ENCODE measurements around the gene ERCC6L2. TPM values are rescaled to one million over a fixed set of nuclear protein-coding genes. Genes with fewer than 3 reads are reported as not detected.

Gene ERCC6L2
- total RNA-seq, 1 experiment from 2014 or later, result 45.4 TPM

DNA sequence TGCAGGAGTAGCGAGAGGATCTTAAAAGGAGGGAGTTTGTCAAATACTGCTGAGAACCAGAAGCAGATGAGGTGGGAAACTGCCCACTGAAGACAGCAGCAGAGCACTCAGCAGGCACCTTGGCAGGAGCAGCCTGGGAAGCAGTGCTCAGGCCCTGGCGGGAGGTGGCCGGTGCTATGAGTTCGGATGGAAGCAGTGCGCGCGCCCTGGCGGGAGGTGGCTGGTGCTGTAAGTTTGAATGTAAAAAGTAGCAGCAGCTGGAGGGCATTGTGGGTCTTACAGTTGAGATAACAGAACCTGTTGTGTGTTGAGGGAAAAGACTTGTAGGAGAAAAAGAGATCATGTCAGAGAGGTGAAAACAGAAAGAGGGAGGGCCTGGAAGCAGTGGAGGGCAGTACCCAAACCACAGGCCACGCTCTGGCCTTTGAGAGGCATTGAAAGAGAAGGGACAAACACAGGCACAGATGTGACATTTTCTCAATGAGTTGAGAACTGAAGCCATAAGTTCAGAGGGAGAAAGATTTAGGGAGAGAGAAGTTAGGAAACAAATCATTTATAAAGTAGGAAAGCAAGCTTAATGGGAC lies 130.9 kb downstream of the ERCC6L2 start:
- no TSS peak for BruUV-seq (replicated peaks)
- ChIA-PET CTCF (no interaction called here), POLR2A (no interaction called here)
- Mint-ChIP-seq H3K36me3 (ENCODE audit: insufficient read depth, unreplicated experiment) (peaks cover 12% of the 10 kb centered on the region), H3K4me1 (ENCODE audit: low read depth, unreplicated experiment) (no peaks in the 10 kb centered on the region), H3K4me3 (ENCODE audit: unreplicated experiment) (no peak overlapping the region), H3K27ac (ENCODE audit: unreplicated experiment) (no peak overlapping the region), H3K27me3 (ENCODE audit: insufficient read depth, unreplicated experiment) (no peaks in the 10 kb centered on the region), H3K9me3 (ENCODE audit: unreplicated experiment) (no peaks in the 10 kb centered on the region)
- intact Hi-C loops (cut with micrococcal nuclease; ENCODE audit: unreplicated experiment), result no loop called here
- Histone ChIP-seq H3K4me1 (no peaks in the 10 kb centered on the region), H3K27me3 (replicated peaks; ENCODE audit: control insufficient read depth, insufficient read depth, low read length) (no peaks in the 10 kb centered on the region), H3K4me3 (ENCODE audit: low read depth, low read length) (no peak overlapping the region), H3K36me3 (ENCODE audit: control insufficient read depth, insufficient read depth, low read length) (0 out of 2 replicates have a peak, but pooled peaks cover 1% of the 10 kb centered on the region), H3K9me3 (no peaks in the 10 kb centered on the region)
- TF ChIP-seq, protein P1, sequence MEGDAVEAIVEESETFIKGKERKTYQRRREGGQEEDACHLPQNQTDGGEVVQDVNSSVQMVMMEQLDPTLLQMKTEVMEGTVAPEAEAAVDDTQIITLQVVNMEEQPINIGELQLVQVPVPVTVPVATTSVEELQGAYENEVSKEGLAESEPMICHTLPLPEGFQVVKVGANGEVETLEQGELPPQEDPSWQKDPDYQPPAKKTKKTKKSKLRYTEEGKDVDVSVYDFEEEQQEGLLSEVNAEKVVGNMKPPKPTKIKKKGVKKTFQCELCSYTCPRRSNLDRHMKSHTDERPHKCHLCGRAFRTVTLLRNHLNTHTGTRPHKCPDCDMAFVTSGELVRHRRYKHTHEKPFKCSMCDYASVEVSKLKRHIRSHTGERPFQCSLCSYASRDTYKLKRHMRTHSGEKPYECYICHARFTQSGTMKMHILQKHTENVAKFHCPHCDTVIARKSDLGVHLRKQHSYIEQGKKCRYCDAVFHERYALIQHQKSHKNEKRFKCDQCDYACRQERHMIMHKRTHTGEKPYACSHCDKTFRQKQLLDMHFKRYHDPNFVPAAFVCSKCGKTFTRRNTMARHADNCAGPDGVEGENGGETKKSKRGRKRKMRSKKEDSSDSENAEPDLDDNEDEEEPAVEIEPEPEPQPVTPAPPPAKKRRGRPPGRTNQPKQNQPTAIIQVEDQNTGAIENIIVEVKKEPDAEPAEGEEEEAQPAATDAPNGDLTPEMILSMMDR (IDR thresholded peaks at IDR 0.05; ENCODE audit: insufficient read depth in 1 of 2, low read depth in 1 of 2, low read length in 1 of 2, severe bottlenecking in 1 of 2, unreplicated experiment in 1 of 2), result no peak
- DNase-seq, result no peak

GRCh38 chr9:96006961-96007360 lies 131.5 kb downstream of the ERCC6L2 start:
- no peak overlapping the region for H3K4me3 Mint-ChIP-seq (ENCODE audit: unreplicated experiment)
- no TSS peak for BruUV-seq (replicated peaks)
- no peaks in the 10 kb centered on the region for H3K27me3 ChIP-seq (replicated peaks; ENCODE audit: control insufficient read depth, insufficient read depth, low read length)
- CTCF ChIA-PET, result no interaction called here
- no peak overlapping the region for H3K4me3 ChIP-seq (ENCODE audit: low read depth, low read length)
- H3K4me1 Mint-ChIP-seq (ENCODE audit: low read depth, unreplicated experiment), result no peaks in the 10 kb centered on the region
- no peaks in the 10 kb centered on the region for H3K4me1 ChIP-seq
- H3K36me3 ChIP-seq (ENCODE audit: control insufficient read depth, insufficient read depth, low read length), result 0 out of 2 replicates have a peak, but pooled peaks cover 1% of the 10 kb centered on the region
- no peak overlapping the region for H3K27ac Mint-ChIP-seq (ENCODE audit: unreplicated experiment)
- no peaks in the 10 kb centered on the region for H3K9me3 ChIP-seq
- TF ChIP-seq, protein P1 (IDR thresholded peaks at IDR 0.05; ENCODE audit: insufficient read depth in 1 of 2, low read depth in 1 of 2, low read length in 1 of 2, severe bottlenecking in 1 of 2, unreplicated experiment in 1 of 2), result no peak
- intact Hi-C loops (cut with micrococcal nuclease; ENCODE audit: unreplicated experiment), result no loop called here
- DNase-seq, result no peak
- no peaks in the 10 kb centered on the region for H3K9me3 Mint-ChIP-seq (ENCODE audit: unreplicated experiment)
- no peaks in the 10 kb centered on the region for H3K27me3 Mint-ChIP-seq (ENCODE audit: insufficient read depth, unreplicated experiment)
- POLR2A ChIA-PET, result no interaction called here
- peaks cover 11% of the 10 kb centered on the region for H3K36me3 Mint-ChIP-seq (ENCODE audit: insufficient read depth, unreplicated experiment)

DNA sequence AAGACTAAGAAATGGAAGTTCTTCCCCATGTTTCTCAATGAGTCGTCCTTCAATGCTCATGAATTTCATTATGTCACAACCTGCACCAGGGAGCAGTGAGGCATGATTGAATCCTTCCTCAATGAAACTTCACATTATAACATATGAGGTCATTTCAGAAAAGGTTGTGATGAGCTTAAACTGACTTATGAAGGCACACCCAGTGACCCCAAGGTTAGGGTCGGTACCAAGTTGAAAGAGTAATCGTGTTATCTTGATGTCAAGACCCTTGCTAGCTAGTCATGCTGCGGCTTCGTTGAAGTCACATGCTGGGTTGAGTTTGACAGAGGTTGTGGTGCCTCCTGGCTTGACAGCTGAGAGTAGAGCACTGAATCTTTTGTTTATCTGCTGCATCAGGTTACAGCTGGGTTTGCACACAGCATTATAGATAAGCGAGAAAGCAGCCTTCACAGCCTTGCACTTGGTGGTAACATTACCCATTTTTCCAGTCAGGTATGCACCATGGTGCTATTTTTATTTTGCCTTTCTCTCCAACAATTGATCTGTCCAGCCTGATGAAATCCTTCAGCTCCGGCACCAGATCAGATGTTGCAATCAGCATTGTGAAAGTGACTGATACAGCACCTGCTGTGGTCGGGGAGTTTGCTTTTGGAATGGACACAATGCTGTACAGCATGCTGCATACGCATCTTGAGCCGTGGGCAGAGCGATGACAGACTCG lies 133.2 kb downstream of the ERCC6L2 start:
- Mint-ChIP-seq H3K9me3 (ENCODE audit: unreplicated experiment) (no peaks in the 10 kb centered on the region), H3K27me3 (ENCODE audit: insufficient read depth, unreplicated experiment) (no peaks in the 10 kb centered on the region), H3K36me3 (ENCODE audit: insufficient read depth, unreplicated experiment) (no peaks in the 10 kb centered on the region), H3K27ac (ENCODE audit: unreplicated experiment) (no peak overlapping the region), H3K4me3 (ENCODE audit: unreplicated experiment) (no peak overlapping the region), H3K4me1 (ENCODE audit: low read depth, unreplicated experiment) (no peaks in the 10 kb centered on the region)
- Histone ChIP-seq H3K4me1 (no peaks in the 10 kb centered on the region), H3K9me3 (no peaks in the 10 kb centered on the region), H3K27me3 (replicated peaks; ENCODE audit: control insufficient read depth, insufficient read depth, low read length) (no peaks in the 10 kb centered on the region), H3K4me3 (ENCODE audit: low read depth, low read length) (no peak overlapping the region), H3K36me3 (ENCODE audit: control insufficient read depth, insufficient read depth, low read length) (0 out of 2 replicates have a peak, but pooled peaks cover 1% of the 10 kb centered on the region)
- TF ChIP-seq, protein P1 (IDR thresholded peaks at IDR 0.05; ENCODE audit: insufficient read depth in 1 of 2, low read depth in 1 of 2, low read length in 1 of 2, severe bottlenecking in 1 of 2, unreplicated experiment in 1 of 2), result no peak
- no peak for DNase-seq
- POLR2A ChIA-PET, result no interaction called here
- BruUV-seq (replicated peaks), result no TSS peak
- intact Hi-C loops (cut with micrococcal nuclease; ENCODE audit: unreplicated experiment), result no loop called here
- CTCF ChIA-PET, result no interaction called here
